ENCODE data around the gene MMP28. TPM values are rescaled to one million over a fixed set of nuclear protein-coding genes. Genes with fewer than 3 reads are reported as not detected.

The MMP28 gene
- total RNA-seq, 1 donor, result 8.1 TPM

DNA sequence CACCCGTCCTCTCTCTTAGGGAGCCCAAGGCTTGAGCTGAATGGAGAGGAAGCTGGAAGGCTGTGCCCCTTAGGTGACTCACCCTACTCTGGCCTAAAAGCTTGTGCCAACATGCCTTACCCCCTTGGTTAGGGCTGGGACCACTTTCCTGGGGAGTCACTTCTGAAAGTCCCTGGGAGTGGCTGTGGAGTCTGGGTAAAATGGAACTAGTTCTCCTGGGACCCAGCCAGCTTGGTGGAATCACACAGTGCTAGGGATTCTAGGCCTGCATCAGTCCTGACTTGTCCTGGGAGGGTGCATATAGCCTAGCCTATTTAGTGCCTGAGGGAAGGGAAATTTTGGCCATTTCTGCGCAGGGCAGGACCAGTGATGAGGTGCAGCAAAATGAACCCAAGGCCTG is 10.5 kb downstream of the MMP28 start:
- H3K27me3 ChIP-seq (ENCODE audit: insufficient read depth, low read length), result no peaks in the 10 kb centered on the region
- no peak overlapping the region for H3K4me3 ChIP-seq (ENCODE audit: low read length)
- H3K9me3 ChIP-seq (ENCODE audit: low read depth, low read length), result no peaks in the 10 kb centered on the region
- no peaks in the 10 kb centered on the region for H3K4me1 ChIP-seq (ENCODE audit: insufficient read depth, low read length)

DNA sequence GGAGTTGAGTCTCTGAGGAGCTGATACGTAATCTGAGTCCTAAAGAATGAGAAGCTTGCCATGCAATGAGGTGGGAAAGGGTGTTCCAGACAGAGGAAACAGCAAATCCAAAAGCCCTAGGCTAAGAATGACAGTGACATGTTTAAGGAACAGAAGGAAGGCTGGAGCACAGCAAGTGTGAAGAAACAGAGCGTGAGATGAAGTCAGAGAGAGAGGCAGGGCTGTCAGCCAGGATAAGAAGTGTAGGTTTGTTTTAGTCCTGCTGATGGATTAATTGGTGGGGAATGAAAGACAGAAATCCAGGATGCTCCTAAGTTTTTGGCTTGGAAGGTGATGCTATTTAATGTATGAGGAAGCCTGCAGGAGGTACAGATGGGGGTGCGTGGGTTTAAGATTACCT is 14.5 kb downstream of the MMP28 start:
- peaks cover 3% of the 10 kb centered on the region for H3K27me3 ChIP-seq (ENCODE audit: insufficient read depth, low read length)

DNA sequence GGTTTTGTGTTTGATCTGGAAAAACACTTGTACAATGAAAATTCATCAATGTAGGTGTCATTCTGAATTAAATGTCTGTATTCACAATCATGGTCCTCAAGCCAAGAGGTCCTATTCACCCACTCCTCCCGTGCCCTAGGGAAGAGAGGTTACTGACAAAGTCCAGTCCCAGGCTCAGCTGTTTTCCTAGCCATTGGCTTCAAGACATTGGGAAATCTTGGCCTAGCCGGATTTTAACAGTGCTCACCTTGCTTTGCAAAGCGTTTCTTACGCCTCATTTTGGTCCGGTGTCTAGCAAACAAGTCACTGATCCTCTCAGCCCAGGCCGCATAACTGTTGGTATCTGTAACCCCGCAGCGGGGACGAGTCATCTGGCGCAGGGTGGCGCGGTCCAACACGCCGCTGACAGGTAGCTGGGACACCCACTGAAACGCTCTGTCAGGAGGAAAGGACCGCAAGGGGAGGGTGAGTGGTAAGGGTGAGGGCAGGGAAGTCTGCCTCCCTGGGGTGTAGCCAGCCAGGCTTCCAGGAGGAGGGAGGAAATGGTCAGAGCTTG is 16.7 kb downstream of the MMP28 start:
- Histone ChIP-seq H3K27me3 (ENCODE audit: insufficient read depth, low read length) (peaks cover 3% of the 10 kb centered on the region), H3K9me3 (ENCODE audit: low read depth, low read length) (no peaks in the 10 kb centered on the region), H3K4me3 (ENCODE audit: low read length) (no peak overlapping the region), H3K4me1 (ENCODE audit: insufficient read depth, low read length) (peaks cover 9% of the 10 kb centered on the region)

More for the DNA sequence above, 14.5 kb downstream of the MMP28 start:
- H3K4me1 ChIP-seq (ENCODE audit: insufficient read depth, low read length), result peaks cover 9% of the 10 kb centered on the region
- no peak overlapping the region for H3K4me3 ChIP-seq (ENCODE audit: low read length)
- H3K9me3 ChIP-seq (ENCODE audit: low read depth, low read length), result no peaks in the 10 kb centered on the region

DNA sequence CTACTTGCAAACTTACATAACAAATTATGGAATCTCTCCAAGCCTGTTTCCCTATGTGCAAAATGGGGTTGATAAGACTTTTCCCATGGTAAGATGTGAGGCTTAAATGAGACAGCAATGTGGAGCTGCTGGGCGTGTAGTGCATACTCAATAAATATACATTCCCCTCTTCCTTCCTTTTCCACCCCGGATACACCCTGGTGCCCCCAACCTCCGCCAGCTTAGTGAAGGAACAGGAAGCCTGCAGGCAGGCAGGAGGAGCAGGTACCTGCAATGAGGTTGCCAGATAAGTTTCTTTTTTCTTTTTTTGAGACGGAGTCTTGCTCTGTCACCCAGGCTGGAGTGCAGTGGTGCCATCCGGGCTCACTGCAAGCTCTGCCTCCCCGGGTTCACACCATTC is 19.9 kb downstream of the MMP28 start:
- Histone ChIP-seq H3K4me3 (ENCODE audit: low read length) (no peak overlapping the region), H3K4me1 (ENCODE audit: insufficient read depth, low read length) (peaks cover 9% of the 10 kb centered on the region), H3K9me3 (ENCODE audit: low read depth, low read length) (no peaks in the 10 kb centered on the region), H3K27me3 (ENCODE audit: insufficient read depth, low read length) (peaks cover 3% of the 10 kb centered on the region)

DNA sequence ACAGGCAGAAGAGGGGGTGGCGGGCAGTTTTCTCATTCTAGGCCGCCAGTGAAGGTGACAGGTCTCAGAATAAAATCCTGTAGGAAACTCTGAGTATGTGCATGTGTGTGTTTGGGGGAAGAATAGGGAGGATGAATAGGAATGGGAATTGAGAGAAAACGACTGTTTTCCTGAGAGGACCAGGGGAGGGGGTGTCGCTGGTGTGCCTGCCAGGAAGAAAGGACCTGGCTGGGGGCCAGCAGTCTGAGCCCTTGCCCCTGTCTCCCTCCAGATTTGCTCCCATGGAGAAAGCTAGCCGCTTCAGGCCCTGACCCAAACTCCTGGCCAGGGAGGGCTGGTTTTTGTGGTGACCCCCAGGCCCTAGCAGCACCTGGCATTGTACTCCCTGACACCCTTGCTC is 20.4 kb downstream of the MMP28 start:
- Histone ChIP-seq H3K27me3 (ENCODE audit: insufficient read depth, low read length) (peaks cover 3% of the 10 kb centered on the region), H3K4me3 (ENCODE audit: low read length) (no peak overlapping the region), H3K4me1 (ENCODE audit: insufficient read depth, low read length) (peaks cover 9% of the 10 kb centered on the region), H3K9me3 (ENCODE audit: low read depth, low read length) (no peaks in the 10 kb centered on the region)

DNA sequence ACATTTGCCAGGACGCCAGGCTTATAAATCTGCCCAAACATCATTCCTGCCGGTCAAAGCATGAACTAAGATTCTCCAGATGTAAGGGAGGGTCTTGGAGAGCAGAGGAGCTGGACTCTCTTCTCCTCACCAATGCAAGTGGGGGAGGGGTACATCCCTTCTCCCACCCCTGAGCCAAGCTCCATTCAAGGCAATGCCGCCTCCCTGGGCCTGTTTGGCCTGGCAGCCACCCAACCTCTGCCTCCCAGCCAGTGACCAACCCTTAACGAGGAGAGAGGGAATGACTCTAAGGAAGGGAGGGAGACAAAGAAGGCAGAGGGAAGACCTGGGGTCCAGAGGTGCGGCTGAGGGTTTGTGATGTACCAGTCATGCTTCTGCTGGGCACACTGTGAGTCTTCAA is 20.9 kb downstream of the MMP28 start:
- no peak overlapping the region for H3K4me3 ChIP-seq (ENCODE audit: low read length)
- H3K27me3 ChIP-seq (ENCODE audit: insufficient read depth, low read length), result peaks cover 3% of the 10 kb centered on the region
- no peaks in the 10 kb centered on the region for H3K9me3 ChIP-seq (ENCODE audit: low read depth, low read length)
- H3K4me1 ChIP-seq (ENCODE audit: insufficient read depth, low read length), result peaks cover 9% of the 10 kb centered on the region

DNA sequence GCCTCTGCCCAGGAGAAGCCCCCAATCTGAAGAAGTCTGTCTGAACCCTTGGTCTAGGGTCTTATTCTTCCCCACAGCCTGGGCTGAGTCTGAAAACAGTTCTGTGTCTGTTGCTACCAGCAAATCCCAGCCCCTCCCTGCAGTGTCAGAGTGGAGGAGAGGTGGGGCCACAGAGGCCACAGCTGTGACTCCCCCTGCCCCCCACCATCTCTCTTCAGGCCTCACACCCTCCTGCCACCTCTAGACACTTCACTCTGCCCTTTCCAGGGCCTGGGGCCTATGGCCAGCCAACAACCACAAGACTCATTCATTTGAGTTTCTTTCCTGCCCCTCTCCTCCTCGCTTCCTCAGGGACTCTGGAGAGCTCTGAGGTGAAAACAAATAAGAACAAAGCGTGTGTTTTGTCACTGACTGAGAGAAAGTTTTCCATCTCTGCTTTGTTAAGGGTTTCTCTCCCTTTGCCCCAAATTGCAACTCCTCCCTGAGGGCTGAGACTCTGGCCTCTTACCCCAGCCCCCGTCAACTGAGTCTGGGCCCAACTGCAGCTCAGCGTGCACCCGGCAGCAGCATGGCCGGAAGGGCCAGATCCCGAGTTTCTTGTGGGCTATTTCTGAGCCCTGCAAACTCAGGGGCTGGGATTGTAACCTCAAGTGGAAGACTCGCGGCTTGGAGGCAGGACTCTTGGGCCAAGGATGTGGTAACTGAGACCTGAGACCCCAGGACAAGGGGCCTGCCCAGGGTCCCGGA is 21.6 kb downstream of the MMP28 start:
- peaks cover 9% of the 10 kb centered on the region for H3K4me1 ChIP-seq (ENCODE audit: insufficient read depth, low read length)
- no peak overlapping the region for H3K4me3 ChIP-seq (ENCODE audit: low read length)
- no peaks in the 10 kb centered on the region for H3K9me3 ChIP-seq (ENCODE audit: low read depth, low read length)
- H3K27me3 ChIP-seq (ENCODE audit: insufficient read depth, low read length), result peaks cover 2% of the 10 kb centered on the region

DNA sequence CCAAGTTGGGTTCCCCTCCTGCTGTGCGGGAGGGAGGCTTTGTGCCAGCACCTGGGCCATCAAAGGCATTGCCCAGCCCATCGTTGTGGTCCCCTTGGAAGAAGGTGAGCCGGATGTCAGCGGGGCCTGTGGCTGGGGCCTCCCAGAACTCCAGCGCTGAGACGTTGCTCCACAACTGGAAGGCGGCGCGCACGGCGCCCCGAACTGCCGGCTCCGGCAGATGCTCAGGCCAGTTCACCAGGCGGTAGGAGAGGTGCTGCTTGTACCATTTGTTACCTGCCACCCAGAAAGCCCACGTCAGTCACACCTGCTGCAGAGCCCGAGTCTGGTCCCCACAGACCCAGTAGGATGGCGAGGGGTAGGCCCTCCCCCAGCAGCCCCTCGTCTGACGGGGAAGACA is 22.3 kb downstream of the MMP28 start:
- Histone ChIP-seq H3K4me1 (ENCODE audit: insufficient read depth, low read length) (peaks cover 9% of the 10 kb centered on the region), H3K27me3 (ENCODE audit: insufficient read depth, low read length) (no peaks in the 10 kb centered on the region), H3K4me3 (ENCODE audit: low read length) (no peak overlapping the region), H3K9me3 (ENCODE audit: low read depth, low read length) (no peaks in the 10 kb centered on the region)

DNA sequence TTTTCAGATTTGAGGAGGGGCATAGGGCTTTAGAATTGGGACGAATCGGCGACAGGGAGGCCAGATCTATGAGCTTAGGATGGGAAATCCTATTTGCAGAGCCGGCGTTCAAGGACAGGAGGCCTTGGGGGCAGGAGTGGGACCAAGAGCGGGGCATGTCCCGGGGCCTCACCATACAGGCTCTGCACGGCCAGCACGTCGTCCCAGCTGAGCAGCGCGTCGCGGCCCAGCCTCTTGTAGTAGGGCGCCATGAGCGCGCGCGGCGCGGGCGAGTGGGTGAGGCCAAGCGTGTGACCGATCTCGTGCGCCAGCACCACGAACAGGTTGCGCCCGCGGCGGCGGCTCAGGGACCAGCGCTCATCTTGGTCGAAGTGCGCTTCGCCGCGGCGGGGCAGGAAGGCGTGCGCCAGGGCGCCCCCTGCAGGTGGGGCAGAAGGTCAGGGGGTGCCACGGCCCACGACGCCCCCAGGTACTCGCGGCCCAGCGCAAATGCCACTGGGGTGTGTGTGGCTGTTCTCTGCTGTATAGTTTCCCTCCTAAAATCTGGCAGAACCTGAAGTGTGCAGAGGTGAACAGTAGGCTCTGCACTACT is 25.4 kb downstream of the MMP28 start:
- H3K4me1 ChIP-seq (ENCODE audit: insufficient read depth, low read length), result peaks cover under 1% of the 10 kb centered on the region
- H3K9me3 ChIP-seq (ENCODE audit: low read depth, low read length), result no peaks in the 10 kb centered on the region
- no peak overlapping the region for H3K4me3 ChIP-seq (ENCODE audit: low read length)
- H3K27me3 ChIP-seq (ENCODE audit: insufficient read depth, low read length), result no peaks in the 10 kb centered on the region

DNA sequence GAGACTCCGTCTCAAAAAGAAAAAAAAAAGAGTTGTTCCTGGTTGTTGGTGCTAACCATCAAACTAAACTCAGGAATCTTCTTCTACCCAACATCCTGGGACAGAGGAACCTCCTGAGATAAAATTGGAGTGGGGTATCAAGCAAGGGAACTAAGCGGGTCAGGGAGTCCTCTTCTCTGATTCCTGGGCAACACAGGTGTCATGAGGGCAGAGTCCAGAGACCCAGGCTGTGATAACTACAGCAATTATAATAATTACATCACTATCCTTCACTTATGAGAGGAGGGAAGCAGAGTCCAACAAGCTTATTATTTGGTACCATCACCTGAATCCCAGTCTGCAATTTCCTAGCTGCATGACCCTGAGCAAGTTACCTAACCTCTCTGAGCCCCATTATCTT is 26.6 kb downstream of the MMP28 start:
- no peaks in the 10 kb centered on the region for H3K9me3 ChIP-seq (ENCODE audit: low read depth, low read length)
- H3K27me3 ChIP-seq (ENCODE audit: insufficient read depth, low read length), result no peaks in the 10 kb centered on the region
- no peak overlapping the region for H3K4me3 ChIP-seq (ENCODE audit: low read length)
- H3K4me1 ChIP-seq (ENCODE audit: insufficient read depth, low read length), result peaks cover 12% of the 10 kb centered on the region

DNA sequence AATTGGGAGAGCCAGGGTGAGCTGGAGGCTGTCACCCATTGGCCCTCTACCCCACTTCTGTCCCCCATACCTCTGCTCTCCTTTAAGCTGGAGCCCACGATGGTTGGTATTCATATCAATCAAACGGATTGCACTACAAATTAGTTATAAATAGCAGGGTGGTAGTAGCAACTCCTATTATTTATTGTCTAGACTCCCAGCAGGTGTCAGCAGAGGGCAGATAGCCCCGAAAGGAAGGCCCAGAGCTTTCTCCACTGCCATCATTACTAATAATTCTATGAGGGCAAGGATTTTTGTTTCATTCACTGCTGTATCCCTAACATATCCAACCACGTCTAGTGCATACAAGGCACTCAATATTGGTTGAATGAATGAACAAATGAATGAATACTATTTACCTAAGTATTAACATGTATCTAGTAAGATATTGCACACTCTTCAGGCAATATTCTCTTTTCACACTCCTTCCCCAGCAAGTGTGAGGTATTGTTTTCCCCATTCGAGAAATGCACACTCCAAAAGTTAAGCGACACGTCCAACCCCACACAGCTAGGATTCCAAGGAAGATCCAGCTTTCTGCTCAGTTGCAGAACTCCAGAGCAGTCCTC is 28.4 kb downstream of the MMP28 start:
- H3K4me1 ChIP-seq (ENCODE audit: insufficient read depth, low read length), result peaks cover 13% of the 10 kb centered on the region

DNA sequence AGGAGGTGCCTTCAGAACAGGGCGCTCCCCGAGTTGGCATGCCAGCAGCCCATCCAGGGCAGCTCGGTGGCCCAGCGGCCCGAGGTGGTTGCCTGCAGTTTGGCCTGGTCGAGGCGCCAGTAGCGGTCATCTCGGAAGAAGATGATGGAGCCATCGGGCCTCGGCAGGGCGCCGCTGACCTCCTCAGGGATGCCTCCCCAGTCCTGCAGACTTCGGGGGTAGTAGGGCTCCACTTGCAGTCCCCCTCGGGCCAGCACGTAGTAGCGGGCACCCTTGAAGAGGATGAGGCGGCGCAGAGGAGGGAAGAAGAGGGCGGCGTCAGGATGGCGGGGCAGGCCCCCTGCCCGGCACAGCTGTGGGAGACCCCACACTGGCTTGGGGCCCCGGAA is 29.0 kb downstream of the MMP28 start:
- Histone ChIP-seq H3K9me3 (ENCODE audit: low read depth, low read length) (no peaks in the 10 kb centered on the region), H3K4me3 (ENCODE audit: low read length) (no peak overlapping the region), H3K4me1 (ENCODE audit: insufficient read depth, low read length) (peaks cover 13% of the 10 kb centered on the region), H3K27me3 (ENCODE audit: insufficient read depth, low read length) (no peaks in the 10 kb centered on the region)

More for the DNA sequence above, 28.4 kb downstream of the MMP28 start:
- Histone ChIP-seq H3K9me3 (ENCODE audit: low read depth, low read length) (no peaks in the 10 kb centered on the region), H3K27me3 (ENCODE audit: insufficient read depth, low read length) (no peaks in the 10 kb centered on the region), H3K4me3 (ENCODE audit: low read length) (no peak overlapping the region)

DNA sequence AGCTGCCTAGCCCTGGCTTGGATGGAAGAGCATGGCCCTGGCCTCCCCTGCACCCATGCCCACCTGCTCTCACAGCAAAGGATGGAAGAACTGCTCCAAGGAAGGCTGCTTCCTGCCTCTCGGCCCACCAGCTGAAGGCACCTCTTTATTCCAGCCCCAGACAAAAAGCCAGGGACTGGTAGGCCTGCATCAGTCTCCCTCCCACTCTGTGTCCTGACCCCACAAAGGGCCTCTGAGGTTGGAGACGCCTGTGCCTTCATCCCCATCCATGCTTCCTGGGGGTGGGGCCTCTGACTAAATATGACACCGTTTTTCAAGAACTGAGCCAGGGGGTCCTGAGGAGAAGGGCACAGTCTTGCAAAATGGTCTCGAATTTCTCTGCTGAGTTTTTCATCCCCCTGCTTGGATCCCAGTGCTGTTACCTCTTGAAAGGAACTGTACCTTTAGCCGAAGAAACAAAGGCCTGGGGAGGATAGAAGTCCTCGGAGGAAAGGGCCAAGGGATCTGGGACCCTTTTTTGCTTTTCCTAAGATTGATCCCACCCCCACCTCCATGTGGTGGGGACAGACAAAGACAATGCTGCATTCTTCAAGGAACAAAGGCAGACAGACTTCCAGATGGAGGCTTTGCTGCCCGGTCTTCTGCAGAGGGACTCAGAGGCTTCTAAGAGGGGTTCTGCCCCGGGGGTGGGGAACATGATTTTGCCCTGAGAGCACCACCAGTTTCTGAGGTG is 29.5 kb downstream of the MMP28 start:
- no peaks in the 10 kb centered on the region for H3K9me3 ChIP-seq (ENCODE audit: low read depth, low read length)
- H3K4me1 ChIP-seq (ENCODE audit: insufficient read depth, low read length), result peaks cover 13% of the 10 kb centered on the region
- no peak overlapping the region for H3K4me3 ChIP-seq (ENCODE audit: low read length)
- H3K27me3 ChIP-seq (ENCODE audit: insufficient read depth, low read length), result no peaks in the 10 kb centered on the region

DNA sequence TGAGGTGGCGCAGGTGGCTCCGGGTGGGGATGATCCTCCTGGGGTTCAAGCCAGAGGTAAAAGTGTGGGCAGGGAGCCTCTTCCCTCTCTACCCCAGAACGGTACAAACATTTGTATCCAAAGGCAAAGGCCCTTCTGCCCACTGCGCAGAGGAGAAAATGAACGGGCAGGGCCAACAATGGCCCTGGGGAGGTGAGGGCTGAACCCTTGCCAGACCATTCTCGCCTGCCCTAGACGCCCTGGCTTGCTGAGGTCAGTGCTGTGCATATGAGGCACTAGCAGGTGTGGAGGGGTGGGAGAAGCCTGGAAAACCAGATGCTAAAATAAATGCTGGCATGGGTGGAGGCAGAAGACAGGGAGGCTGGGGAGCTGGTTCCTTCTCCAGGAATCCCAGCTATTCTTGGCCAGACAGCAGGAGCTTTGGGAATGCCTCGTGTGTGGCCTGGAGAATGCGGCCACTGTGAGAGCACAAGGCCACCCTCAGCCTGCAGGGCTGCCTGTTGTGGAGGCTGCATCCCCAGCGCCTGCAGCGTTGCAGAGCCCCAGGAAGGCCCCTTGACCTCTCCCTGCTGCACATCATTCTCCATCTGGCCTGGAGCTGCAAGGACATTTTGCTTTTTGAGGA is 30.2 kb downstream of the MMP28 start:
- H3K4me1 ChIP-seq (ENCODE audit: insufficient read depth, low read length), result peaks cover 13% of the 10 kb centered on the region
- H3K27me3 ChIP-seq (ENCODE audit: insufficient read depth, low read length), result no peaks in the 10 kb centered on the region
- H3K4me3 ChIP-seq (ENCODE audit: low read length), result no peak overlapping the region
- no peaks in the 10 kb centered on the region for H3K9me3 ChIP-seq (ENCODE audit: low read depth, low read length)

Data from mononuclear cell (primary cell).